ENCODE measurements around the gene SLC30A9.

The SLC30A9 gene

GRCh38 chr4:41999321-41999720, 9.0 kb downstream of the SLC30A9 start:
- no peak for DNase-seq (ENCODE audit: low spot score)

- DNase-seq (ENCODE audit: low spot score): no peak
These were observed 17.9 kb downstream of the SLC30A9 start for GRCh38 chr4:42008011-42008786.

GRCh38 chr4:42015438-42015837, 25.1 kb downstream of the SLC30A9 start:
- DNase-seq (ENCODE audit: low spot score): no peak

DNA sequence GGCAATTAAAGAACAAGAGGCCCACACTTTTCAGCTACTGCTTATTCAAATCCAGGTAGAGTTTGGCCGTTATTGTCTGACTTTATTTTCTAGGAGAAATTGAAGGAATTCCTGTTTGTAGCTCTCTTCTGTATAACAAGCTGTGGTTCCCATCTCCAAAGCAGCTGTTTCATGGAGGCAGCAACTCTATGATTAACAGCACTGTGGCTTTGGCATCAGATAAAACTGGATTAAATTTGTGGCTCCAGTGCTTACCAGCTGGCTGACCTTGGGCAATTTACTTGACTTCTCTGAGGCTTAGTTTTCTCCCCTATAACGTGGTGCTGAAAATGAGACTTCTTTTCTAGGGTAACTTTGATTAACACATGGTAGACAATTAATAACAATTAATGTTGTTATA, 28.1 kb downstream of the SLC30A9 start:
- no peak for DNase-seq (ENCODE audit: low spot score)

DNA sequence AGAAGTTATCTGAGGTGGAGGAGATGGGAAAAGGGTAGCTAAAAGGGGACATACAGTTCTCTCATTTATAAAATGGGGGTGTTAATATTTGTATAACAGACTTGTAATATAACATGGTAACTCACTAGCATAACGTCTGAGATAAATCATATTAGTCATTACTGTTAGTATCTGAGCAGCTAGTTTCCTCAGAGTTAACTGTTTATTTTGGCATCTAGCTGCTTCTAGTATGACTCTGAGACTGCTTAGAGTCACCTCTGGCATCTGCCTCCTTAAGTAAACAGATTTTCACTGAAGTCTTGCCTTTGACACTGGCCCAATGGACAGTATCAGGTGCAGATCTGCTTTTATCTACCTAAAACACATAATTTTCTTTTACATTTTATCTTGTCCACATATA, 58.1 kb downstream of the SLC30A9 start:
- no peak for DNase-seq (ENCODE audit: low spot score)

DNA sequence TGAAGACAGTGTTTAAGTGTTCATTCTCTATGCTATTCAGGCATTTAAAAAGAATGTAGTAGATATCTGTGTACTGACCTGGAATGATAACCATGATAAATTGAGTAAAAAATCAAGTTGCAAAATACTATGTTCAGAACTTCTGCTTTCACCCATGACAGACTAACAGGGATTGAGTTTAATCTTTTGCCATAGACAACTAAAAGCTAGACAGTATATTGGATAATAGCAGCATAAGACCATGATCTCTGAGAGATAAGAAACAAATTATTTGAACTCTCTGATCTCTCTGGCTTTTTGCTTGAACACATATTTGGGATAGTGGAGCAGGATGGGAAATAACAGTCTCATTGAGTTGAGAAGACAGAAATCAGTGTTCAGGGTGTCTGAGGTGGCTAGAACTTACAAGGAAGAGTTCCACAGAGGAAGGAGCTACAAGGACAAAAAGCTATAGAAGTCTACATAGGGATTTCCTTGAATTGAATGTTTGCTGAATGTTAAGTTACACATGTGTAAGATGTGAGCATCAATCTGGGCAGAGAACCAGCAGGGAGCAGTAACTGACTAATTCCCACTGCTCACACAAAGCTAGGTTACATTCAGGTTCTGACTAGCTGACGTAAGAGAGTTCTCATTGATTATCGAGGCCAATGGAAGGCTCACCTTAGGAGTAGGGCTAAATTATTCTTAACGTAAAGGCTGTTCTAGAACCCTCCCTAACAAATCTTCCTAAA, 60.4 kb downstream of the SLC30A9 start:
- DNase-seq (ENCODE audit: low spot score): no peak

DNA sequence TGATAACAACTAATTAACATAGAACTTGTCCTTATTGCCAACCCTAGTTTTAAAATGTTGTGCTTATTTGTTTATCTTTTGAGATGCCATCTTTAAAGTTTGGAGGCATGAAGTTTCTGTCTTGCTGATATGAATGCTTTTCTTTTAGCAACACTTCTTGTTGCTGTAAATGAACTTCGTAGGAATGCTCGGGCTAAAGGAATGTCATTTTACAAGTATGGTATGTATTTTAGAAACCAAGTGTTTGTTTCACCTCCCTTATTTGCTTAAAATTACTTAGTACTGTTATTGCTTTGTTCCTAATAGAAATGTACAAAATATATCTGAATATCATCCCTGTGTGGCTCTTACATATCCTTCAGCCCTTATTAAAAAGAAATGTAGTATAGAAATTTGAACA, 76.1 kb downstream of the SLC30A9 start:
- DNase-seq (ENCODE audit: low spot score): no peak

- no peak for DNase-seq (ENCODE audit: low spot score)
These were observed 76.9 kb downstream of the SLC30A9 start for GRCh38 chr4:42067264-42067663.

DNA sequence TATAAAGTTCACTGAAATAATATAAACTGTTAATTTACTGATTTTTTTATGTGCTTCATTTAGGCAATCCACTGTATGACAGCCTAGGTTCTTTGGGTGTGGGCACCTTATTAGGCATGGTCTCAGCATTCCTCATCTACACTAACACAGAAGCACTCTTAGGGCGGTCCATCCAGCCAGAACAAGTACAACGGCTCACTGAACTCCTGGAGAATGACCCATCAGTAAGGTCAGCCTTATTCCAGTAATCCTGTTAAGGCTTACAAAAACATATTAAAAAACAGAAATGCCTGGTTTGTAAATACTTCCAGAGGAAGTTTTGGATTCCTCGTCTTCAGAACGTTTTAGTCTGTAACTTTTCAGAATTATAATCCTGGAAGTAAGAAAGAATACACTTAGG, 80.1 kb downstream of the SLC30A9 start:
- no peak for DNase-seq (ENCODE audit: low spot score)

DNA sequence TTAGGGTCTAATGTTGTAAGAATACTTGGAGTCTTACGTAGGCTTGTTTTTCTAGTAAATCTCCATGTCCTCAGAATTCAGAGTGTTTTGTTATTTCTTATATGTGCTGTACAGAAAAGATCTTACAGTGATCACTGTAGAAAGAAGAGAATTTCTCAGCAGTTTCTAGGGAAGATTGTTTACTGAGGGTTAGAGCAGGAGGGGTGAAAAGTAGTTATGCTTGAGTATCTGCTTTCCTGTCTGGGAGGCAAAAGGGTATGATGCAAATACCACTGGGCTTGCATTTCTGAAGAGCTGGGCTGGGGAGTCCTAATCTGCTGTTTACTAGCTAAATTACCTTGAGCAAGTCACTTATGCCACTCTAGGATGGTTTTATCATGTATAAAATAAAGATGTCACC, 84.0 kb downstream of the SLC30A9 start:
- no peak for DNase-seq (ENCODE audit: low spot score)

- no peak for DNase-seq (ENCODE audit: low spot score)
These were observed 88.0 kb downstream of the SLC30A9 start for GRCh38 chr4:42078184-42078801.

GRCh38 chr4:42080306-42080705, 90.0 kb downstream of the SLC30A9 start:
- DNase-seq (ENCODE audit: low spot score): no peak

DNA sequence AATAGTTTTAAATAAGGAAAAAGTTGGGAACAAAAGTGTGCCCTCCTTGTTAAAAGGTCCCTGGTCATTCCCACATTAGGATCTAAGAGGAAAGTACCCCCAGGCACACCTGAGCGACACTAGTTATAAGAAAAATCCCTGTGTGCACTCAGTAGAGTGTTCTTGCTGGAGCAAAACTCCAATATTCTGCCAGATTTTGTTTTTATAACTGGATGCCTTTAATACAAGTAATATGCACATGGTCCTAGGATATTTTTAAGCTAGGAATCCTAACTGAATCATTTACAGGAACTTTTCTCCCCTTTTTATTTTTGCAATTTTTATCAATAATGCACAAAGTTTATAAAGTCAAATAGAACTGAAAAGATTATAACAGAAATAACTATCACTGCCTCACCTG, 93.5 kb downstream of the SLC30A9 start:
- DNase-seq (ENCODE audit: low spot score): no peak

- DNase-seq (ENCODE audit: low spot score): no peak
These were observed 98.1 kb downstream of the SLC30A9 start for GRCh38 chr4:42088386-42088785.

DNA sequence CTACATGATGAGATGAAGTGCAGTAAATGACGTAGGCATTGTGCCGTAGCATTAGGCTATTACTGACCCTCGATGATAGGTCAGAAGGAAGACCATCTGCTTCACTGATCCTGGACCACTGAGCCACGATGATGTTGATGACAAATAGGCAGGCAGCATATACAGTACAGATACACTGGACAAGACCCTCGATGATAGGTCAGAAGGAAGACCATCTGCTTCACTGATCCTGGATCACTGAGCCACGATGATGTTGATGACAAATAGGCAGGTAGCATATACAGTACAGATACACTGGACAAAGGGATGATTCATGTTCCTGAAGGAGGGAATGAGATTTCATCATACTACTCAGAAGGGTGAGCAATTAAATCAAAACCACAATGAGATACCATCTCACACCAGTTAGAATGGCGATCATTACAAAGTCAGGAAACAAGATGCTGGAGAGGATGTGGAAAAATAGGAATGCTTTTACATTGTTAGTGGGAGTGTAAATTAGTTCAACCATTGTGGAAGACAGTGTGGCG, 111.2 kb downstream of the SLC30A9 start:
- DNase-seq (ENCODE audit: low spot score): no peak

- no peak for DNase-seq (ENCODE audit: low spot score)
These were observed 114.2 kb downstream of the SLC30A9 start for GRCh38 chr4:42104521-42104920.

DNA sequence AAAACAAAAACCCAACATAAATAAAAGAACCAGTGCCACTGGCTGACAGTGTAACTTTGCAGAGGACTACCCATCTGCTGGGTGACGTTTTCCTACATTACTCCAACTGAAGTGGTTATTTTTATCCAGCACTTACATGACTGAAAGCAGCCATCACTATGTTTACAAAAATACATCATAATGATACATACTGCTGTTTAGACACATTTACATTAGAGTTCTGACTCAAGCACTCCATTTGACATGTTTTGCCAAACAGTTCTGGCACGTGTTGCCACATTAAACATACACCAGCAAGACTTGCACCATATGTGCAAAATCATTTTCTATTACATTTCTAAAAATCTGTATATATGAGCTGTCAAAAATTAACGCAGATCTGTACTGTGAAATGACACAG, 122.5 kb downstream of the SLC30A9 start:
- DNase-seq (ENCODE audit: low spot score): no peak

DNA sequence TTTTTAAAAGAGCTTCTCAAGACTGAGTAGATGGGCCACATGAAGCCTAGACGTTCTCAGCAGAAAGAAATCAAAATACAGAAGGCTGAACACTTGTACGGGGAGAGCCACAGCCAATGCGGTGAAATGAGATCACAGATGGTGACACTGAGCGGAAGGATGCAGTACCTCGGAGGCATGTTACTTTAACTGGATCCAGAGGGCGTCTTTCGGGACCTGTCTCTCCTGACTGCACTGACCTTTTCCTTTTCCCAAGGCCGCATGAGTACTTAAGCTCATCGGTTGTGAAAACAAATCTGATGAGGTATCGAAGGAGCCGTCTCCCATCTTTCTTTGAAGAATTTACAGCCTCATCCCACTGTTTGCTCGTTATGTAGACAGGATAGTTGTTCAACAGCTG, 129.6 kb downstream of the SLC30A9 start:
- no peak for DNase-seq (ENCODE audit: low spot score)

DNA sequence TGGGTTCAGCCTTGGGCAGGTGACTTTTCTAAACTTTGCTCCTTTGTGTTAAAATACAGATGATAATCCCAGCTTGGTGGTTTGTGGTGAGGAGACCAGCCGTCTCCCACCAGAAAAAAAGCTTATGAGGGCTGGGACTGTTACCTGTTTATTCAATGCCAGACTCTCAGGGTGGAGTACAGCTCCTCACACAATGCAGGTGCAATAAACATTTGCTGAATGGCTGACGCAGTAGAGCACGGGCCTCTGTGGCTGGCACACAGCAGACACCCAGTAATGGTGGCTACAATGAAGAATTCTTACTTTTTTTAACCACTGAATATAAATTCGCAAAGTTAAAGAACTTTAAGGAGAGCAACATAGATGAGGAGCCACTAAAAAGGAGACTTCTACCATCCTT, 131.9 kb downstream of the SLC30A9 start:
- DNase-seq (ENCODE audit: low spot score): no peak

DNA sequence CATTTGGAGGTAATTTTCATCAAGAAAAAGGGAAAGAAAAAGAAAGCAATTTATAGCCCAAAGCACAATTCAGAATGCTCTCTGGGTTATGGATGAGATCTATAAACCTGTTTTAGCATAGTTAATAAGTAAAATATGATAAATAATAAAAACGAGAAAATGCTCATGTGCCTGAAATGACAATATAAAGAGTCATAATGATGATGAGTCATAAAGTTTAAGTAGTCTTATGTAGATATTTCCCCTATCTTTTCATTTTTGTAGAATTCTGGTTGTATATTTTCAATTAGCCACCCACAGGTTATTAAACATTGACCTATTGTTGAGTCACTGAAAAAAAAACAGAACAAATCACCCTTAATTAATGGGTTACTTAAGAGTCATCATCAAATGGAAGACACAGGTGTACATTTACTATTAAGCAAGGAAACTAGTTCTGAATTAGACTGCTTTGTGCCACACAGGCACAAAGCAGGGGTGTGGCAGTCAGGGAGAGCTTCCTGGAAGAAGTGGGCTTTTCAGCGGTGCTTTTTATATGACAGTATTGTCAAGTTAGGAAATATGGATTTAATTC, 132.8 kb downstream of the SLC30A9 start:
- no peak for DNase-seq (ENCODE audit: low spot score)

DNA sequence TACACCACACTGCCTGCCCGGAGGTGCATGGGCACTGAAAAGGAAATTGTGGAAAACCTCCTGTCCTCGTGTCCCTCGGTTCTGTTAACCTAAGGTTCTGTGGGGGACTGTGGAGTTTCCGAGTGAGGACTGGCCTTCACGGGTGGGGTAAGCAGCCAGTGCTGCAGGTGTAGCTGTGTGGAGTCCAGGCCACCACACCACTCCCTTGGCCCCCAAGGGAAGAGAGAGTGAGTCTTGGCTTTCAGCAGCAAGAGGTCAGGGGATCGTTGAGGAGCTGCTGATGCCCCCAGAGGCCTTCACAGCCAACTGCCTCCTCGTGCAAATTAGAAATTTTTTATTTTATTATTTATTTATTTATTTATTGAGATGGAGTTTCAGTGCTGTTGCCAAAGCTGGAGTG, 141.8 kb downstream of the SLC30A9 start:
- no peak for DNase-seq (ENCODE audit: low spot score)

- no peak for DNase-seq (ENCODE audit: low spot score)
These were observed 142.7 kb downstream of the SLC30A9 start for GRCh38 chr4:42133006-42133405.

DNA sequence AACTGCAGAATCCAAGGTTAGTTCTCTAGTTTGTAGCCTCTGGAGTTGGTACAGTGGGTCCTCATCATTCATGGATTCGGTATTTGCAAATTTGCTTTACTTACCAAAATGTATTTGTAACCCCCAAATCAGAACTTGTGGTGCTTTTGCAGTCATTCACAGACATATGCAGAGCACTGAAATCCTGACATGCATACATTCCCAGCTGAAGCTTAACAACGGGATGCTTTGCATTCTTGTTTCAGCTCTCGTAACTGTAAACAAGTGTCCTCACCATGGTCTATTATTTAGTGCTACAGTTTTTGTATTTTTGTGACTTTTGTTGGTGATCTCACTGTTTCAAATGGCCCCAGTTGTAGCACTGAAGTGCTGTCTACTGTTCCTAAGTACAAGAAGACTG, 146.0 kb downstream of the SLC30A9 start:
- DNase-seq (ENCODE audit: low spot score): no peak

All from globus pallidus (tissue), 1 donor.